Measurements from ENCODE around the gene PHACTR2. TPM values are rescaled to one million over a fixed set of nuclear protein-coding genes. Genes with fewer than 3 reads are reported as not detected.
"Not testable (repeated sequence)": the region's sequence is repeated elsewhere in the genome, so short reads cannot be mapped to it uniquely, and the experiment has no call there.

Gene PHACTR2
- total RNA-seq, 1 donor from 2014 or later, result 133 TPM

GRCh38 chr6:143738072-143738690 lies 60.4 kb downstream of the PHACTR2 start:
- DNase-seq (ENCODE audit: extremely low read depth, low read depth, low spot score), result not testable (repeated sequence)

DNA sequence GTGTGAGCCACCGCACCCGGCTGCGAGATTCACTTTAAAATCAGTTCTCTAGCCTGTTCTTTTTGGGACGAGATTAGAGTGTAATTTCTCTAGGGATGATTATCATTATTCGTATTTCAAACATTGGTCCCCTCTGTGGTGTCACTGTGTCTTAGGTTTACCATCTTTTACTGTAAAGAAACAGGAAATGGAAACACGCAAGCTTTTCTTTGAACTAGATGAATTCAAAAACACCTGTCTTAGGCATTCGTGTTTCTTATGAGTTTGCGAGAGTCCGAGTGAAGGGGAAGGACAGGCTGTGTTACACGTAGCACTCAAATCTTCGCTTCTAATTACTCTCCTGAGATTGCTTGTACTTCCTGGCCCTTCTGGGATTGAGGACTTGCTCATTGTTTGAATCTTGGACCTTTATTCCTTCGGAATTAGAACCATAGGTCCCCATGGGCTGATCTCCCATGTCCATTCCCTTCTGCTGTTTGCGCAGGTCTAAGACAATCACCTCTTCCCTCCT lies 61.6 kb downstream of the PHACTR2 start:
- DNase-seq (ENCODE audit: extremely low read depth, low read depth, low spot score), result no peak

- DNase-seq (ENCODE audit: extremely low read depth, low read depth, low spot score), result no peak
These were observed 62.4 kb downstream of the PHACTR2 start for GRCh38 chr6:143740213-143740612.

GRCh38 chr6:143741480-143741879 lies 63.7 kb downstream of the PHACTR2 start:
- DNase-seq (ENCODE audit: extremely low read depth, low read depth, low spot score), result no peak

DNA sequence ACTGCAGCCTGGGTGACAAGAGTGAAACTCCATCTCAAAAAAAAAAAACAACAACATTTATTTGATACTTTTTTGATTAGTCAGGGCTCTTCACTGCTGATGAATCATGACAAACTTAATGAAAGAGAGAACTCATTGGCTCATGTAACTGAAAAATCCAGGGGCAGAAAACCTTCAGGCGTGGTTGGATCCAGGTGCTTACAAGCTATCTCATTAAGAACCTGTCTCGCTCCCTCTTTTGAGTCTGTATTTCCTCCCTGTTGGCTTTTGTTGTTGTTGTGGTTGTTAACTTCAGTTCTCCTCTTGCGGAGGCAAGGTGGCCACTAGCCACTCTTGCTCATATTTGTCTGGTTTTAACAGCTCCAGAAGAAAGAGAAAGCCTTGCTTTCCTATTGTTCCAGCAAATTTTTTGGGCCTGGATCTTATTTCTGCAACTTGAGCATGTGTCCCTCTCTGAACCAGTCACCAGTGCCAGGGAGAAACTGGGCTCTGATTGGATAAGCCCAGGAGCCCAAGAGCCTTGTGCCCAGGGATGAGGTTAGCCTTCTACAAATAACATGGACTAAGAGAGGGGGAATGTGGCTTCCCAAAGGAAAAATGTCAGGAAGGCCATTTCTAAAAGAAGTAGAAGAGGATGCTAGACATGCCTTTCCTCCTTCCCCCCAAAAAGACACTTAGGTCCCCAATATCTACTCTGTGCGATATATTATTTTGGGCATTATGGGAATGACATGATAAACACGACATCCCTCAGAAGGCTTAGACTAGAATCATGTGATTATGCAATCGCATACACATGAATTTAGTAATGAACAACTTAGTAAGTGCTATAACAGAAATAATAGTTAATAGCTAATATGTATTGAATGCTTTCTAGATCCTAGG lies 64.5 kb downstream of the PHACTR2 start:
- no peak for DNase-seq (ENCODE audit: extremely low read depth, low read depth, low spot score)

- DNase-seq (ENCODE audit: extremely low read depth, low read depth, low spot score), result no peak
These were observed 65.1 kb downstream of the PHACTR2 start for GRCh38 chr6:143742955-143743255.

- no peak for DNase-seq (ENCODE audit: extremely low read depth, low read depth, low spot score)
These were observed 65.8 kb downstream of the PHACTR2 start for GRCh38 chr6:143743301-143744166.

DNA sequence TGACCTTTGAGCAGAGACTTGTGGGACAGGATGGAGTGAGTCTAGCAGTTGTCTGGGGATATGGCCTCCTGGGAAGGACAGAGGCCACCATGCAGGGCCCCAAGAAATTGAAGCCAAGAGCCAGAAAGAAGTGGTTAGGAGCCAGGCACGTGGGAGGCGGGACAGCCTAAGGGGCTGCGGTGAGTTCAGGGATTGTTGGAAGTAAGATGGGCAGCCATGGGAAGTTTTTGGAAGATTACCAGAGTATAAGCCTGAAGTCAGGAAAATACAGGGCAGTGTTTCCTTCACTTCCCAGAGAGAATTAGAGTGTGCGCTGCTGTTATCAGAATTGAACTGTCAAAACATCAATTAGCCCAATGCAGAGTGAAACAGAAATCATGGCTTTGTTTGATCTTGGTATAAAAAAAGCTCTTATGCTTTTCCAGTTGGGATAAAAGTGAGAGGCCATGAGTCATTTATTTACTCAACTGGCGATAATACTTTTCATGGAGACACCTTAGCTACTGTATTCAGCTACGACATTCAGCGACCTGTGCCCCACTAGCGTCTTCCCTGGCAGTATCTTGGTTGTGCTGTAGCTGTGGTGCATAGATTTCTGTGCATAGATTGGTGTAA lies 66.9 kb downstream of the PHACTR2 start:
- DNase-seq (ENCODE audit: extremely low read depth, low read depth, low spot score), result no peak

DNA sequence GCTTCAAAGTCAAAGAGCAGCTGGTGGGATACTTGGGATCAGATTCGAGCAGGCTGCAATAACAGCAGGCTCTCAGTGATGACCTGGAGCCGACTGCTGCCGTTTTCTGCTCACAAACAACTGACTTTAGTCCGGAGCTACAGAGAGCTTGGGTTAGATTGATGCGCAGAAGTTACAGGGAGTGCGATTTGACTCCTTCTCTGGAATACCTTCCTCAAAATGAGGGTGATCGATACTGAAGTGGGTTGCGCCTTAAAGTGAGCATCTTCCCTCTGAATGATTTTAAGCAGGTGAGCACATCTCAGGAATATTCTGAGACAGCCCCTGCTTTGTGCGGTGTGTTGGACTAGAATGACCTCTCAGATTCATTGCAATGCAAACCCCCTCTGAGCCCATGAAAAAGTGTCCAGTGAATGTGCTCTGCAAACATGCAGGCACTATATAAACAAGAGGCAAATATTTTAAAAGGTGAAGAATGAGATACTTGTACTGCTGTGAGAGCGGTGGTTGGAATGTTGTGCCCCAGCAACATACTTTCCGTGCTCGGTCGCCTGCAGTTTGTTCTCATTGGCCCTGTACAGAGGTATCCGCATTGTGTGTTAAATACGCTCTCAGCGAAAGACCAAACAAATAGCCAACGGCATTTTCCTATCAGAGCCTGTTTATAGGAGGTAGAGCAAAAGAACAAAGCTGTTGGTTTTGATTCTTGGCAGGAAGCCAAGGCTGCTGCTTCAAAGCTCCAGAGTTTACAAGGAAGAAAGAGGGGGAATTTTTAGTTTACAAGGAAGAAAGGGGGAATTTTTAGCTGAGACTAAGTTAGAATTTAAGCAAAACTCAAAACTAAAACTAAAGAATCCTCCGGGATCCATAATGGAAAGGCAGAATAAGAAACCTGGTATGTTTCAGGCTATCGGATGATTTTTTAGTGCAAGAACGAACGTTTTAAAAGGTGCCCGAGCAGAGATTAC lies 67.7 kb downstream of the PHACTR2 start:
- peak; percentile 47 for DNase-seq (ENCODE audit: extremely low read depth, low read depth, low spot score)

GRCh38 chr6:143746202-143747119 lies 68.7 kb downstream of the PHACTR2 start:
- DNase-seq (ENCODE audit: extremely low read depth, low read depth, low spot score), result no peak

DNA sequence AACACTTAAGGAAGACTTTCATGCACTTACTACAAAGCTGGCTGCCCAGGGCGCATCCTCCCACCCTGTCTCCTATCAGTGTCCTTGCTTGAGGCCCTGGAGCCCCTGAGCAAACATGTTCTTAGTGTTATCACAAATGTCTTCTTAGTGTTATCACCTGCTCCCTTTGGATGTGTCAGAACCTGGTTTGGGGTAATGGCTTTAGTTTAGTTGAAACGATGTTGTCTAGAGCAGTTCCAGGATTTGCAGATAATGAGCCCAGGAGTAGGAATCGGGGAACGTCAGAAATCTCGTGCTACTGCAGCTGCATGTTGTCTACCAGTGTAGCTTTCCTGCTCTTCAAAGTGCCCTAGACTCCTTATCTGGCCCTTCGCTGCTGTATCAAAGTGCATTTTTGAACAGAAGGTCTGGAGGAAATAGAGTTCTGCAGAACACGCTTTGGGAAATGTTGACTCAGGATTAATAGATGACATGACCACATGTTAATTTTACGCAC lies 69.6 kb downstream of the PHACTR2 start:
- no peak for DNase-seq (ENCODE audit: extremely low read depth, low read depth, low spot score)

GRCh38 chr6:143749891-143750290 lies 72.1 kb downstream of the PHACTR2 start:
- no peak for DNase-seq (ENCODE audit: extremely low read depth, low read depth, low spot score)

DNA sequence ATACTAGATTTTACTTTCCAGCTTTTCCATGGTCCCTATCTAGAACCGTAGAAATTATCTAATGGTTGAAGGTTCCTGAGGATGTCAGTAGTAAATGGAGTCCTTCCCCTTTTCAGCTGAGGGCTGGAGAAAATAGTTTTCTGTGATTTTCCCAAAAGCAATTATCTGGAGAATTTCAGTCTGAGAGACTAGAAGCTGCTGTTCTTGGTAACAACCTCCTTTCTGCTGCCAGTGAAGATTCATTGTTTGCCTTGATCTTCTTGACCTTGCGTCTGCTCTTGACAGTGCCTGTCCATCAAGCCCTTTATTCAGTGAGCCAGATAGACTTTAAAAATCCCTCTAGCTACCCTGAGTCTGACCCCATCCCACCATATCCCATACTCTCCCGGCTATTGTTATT lies 73.1 kb downstream of the PHACTR2 start:
- no peak for DNase-seq (ENCODE audit: extremely low read depth, low read depth, low spot score)

DNA sequence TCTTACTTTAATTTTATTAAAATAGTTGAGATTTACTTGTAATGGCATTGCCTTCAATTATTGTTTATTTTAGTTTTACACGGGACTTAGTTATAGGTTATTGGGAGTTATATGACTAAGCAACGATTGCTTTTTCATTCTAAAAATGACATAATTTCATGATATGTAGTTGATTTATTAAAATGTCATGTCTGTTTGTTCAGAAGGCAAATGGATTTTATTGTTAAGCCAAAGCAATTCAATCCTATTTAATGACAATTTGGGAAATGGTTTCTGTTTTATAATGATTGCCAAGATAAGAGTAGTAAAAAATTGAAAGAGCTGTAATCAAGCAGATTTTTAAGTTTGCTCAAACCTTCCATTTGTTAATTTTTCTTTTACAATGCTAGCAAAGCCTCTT lies 74.7 kb downstream of the PHACTR2 start:
- DNase-seq (ENCODE audit: extremely low read depth, low read depth, low spot score), result no peak

GRCh38 chr6:143753678-143754077 lies 75.9 kb downstream of the PHACTR2 start:
- DNase-seq (ENCODE audit: extremely low read depth, low read depth, low spot score), result no peak

GRCh38 chr6:143754204-143754603 lies 76.4 kb downstream of the PHACTR2 start:
- no peak for DNase-seq (ENCODE audit: extremely low read depth, low read depth, low spot score)

DNA sequence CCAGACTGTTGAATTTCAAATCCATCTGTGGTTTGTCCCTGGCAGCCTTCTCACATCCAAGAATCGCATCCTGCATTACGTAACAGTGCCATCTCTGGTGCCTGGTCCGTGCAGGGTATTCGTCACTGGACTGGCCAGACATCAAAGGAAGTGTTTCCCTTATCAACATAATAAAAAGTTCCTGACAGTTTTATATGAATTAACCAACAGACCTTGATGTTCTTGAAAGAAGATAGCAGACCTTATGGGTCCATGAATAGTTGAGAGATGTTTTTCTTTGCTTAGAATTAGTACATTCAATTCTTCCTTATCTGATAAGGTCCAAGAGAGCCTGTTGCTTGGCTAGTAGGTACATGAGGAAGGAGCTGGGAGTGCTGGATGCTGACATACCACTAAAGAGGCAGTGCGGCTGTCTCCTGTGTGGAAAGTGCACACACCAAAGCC lies 77.6 kb downstream of the PHACTR2 start:
- peak; percentile 47 for DNase-seq (ENCODE audit: extremely low read depth, low read depth, low spot score)

DNA sequence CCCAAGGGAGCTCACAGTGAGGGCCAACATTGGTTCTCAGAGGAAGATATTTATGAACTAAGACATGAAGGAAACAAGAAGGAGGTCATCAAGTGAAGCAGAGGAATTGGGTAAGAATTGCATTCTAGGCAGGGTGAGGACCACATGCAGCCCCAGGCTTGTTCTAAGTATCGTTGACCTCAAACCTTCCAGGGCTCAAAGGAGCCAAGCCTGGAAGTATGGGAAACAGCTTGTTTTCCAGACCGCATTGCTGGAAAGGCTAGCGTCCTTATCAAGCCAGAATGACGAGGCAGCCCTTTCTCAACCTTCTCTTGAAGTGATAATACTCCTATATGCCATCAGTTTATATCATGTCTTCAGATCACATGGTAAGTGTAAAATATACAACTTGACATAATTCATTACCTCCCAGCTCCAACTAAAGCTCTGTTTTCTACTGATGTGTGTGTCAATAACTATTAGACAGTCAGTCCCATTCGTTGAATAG lies 79.6 kb downstream of the PHACTR2 start:
- no peak for DNase-seq (ENCODE audit: extremely low read depth, low read depth, low spot score)
